ENCODE data around the gene ADGRL3.

The ADGRL3 gene

GRCh38 chr4:61200187-61200915 is at the start of gene ADGRL3:
Gene ADGRL3 (plus strand): TSS chr4:61200326.
- no peak for FAIRE-seq

DNA sequence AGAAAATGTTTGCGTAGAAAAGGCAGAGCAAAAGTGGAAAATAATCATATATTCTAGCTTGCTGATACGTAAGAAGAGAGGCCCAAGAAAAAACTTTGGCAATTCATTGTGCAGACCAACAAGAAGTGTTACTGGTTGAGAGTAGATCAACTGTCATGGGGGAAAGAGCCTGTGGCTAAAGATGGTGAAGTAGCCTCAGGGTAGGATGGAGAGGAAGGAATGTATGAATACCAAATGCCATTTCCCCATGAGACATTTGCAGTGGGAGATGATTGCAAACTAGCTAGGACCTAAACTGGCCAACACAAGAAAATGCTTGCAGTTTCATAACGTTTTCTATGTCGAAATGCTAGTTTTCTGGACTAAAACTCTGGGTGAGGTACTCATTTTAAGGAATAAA is 47.7 kb upstream of the ADGRL3 start:
- no peak for FAIRE-seq

DNA sequence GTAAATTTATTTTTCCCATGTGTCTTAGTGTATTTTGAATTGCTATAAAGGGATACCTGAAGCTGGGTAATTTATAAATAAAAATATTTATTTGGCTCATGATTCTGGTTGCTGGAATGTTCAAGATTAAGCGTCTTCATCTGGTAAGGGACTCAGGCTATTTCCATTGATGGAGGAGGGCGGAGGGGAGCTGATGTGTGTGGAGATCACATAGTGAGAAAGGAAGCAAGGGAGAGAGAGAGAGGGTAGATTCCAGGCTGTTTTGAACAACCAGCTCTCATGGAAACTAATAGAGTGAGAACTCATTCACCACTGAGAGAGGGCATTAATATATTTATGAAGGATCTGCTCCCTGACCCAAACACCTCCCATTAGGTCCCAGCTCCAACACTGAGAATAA is 39.6 kb upstream of the ADGRL3 start:
- no peak for FAIRE-seq

DNA sequence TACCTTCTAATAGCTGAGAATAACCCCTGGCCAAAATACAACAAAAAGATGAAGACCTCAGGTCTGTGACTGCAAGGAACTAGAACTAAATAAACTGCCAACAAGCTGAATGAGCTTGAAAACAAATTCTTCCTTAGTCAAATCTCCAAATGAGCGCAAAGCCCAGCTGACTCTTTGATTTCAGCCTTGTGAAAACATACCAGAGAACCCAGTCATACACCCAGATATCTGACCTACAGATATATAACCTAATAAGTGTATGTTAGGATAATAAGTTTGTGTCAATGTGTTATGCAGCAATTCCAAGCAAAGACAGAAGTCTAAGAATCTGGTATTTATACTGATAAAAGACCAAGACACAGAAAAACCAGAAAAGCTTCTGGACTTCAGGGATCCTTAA is 38.0 kb upstream of the ADGRL3 start:
- no peak for FAIRE-seq

GRCh38 chr4:61173799-61174198 is 26.3 kb upstream of the ADGRL3 start:
- FAIRE-seq, result no peak

GRCh38 chr4:61175495-61175894 is 24.6 kb upstream of the ADGRL3 start:
- FAIRE-seq, result no peak

DNA sequence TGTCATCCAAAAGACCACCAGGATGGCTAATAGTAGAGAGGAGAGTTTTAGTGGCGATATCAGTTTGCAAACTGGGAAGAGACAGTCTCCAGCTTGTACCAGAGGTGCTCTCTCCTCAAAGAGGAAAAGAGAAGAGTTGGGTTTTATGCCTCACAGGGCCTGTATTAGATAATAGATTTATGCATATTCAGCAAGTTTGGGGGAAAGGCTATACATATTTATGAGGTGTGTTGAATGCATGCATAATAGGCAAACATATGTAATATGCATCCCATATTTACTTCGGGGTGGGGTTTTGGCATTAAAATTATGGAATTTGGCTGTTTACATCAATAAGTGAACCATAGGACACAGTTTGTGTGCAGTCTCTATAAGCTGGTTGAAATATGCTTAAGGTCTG is 22.8 kb upstream of the ADGRL3 start:
- FAIRE-seq, result no peak

- FAIRE-seq, result no peak
These were observed 19.7 kb upstream of the ADGRL3 start for GRCh38 chr4:61180405-61180804.

GRCh38 chr4:61182915-61183314 is 17.2 kb upstream of the ADGRL3 start:
- no peak for FAIRE-seq

- FAIRE-seq, result no peak
These were observed 14.8 kb upstream of the ADGRL3 start for GRCh38 chr4:61185288-61185687.

DNA sequence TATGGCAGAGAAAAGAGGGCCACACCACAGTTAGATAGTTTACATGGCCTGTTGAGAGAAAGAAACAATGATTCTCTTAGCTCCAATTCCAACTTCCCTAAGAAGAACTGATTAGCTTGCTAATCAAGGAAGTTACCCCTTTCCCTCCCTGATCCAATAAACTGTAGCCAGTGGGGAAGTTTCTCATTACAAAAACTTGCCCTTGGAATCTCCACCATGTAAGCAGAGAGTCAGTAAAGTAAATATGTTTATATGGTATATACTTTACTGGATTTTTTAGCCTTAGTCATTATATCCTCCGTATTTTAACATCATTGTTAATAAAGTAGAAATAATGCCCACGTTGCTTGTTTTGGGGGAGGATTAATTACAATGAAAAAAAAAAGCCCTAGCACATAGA is 7.7 kb upstream of the ADGRL3 start:
- no peak for FAIRE-seq

- no peak for FAIRE-seq
These were observed 6.3 kb upstream of the ADGRL3 start for GRCh38 chr4:61193863-61194262.

- no peak for FAIRE-seq
These were observed 5.6 kb upstream of the ADGRL3 start for GRCh38 chr4:61194571-61194970.

DNA sequence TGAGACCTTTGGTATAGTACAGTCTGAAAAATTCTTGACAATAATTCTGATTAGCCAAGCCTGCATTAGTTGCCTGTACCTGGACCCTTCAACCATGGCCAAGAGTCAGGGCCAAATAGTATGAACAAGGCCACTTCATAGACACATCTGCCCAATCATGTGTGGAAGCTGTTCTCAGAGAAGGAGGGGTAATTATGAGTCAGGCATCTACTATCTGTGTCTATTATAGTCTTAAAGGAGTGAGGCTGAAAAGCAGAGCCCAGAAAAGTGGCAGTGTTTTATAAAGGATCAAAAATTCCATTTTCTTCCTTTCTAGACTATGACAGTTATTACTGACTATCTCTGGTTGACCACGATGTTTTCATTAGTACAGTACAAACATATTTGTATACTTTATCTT is 5.0 kb upstream of the ADGRL3 start:
- FAIRE-seq, result no peak

DNA sequence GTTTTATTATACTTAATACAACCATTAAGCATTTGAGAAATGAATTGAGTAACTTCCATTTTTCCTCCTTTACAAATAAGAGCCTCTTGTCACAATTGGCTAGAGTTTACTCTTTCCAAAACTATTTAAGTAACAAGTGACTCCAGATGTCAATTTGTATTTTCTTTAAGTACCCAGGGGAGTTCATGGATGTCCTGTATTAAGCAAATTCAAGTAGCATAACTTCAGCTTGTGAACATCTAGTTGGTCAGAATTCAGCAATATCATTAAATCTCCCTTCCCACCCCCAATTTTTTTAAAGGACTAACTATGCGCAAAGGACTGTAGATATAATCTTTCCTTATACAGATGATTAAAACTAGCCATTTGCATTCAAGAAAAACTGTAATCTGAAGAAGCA is 1.4 kb upstream of the ADGRL3 start:
- no peak for FAIRE-seq

DNA sequence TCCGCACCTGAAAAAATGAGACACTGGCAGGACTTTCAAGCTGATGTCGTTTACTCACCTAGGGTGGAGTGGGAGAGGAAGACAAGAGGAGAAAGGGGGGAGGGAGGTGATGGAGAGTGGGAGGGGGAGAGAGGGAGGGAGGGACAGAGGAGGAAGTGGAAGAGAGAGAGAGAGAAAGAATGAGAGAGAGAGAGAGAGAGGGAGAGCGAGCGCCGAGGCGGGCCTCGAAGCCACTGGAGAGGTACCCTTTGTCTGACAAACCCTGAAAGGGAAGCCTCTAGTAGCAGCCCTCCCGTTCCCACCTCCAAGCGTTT is 296 bp upstream of the ADGRL3 start:
- FAIRE-seq, result no peak

DNA sequence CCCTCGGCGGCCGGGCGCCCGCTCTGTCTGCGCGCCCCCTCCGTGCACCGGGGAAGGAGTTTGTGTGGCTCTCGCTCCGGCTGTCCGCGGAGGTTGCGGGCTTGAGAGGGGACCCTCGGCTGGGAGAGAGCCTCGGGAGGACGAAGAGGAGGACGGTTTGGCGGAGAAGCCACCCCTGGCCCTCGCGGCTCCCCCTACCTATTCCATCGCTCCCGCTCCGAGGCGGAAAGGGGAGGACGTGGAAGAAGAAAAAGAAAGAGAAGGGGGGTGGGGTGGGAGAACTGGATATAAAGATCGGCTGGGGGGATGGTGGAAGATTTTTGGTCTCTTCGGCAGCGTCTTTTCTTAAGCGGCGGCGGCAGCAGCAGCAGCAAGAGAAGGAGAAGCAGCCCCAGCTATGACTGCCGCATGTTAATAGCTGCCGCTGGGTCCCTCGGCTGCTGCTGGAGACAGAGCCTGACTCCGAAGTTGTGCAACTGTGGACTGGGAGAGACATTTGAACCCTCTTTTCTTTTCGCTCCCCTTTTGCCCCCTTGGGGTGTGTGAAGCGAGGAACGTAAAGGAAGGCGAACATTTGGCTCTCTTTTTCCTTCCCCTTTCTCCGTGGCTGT is 895 bp downstream of the ADGRL3 start:
- no peak for FAIRE-seq

DNA sequence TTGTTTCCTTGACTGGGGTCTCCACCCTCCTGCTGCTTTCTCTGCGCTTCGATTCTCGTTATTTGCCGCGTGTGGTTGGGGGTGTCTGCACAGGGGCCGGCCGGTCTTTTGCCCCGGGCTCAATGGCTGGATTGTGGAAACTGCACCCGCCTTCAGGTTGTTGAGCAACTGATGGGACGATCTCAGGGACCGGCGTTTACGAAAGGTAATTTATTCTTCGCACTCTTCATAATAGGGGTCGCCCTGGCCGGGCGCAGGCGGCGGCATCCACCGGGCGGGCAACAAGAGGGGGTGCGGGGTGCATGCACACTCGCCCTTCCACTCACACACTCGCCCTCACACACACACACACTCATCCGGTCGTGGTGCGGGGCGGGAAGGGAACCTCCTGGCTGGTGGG is 1.4 kb downstream of the ADGRL3 start:
- no peak for FAIRE-seq

GRCh38 chr4:61201961-61202637 is 2.0 kb downstream of the ADGRL3 start:
- no peak for FAIRE-seq

DNA sequence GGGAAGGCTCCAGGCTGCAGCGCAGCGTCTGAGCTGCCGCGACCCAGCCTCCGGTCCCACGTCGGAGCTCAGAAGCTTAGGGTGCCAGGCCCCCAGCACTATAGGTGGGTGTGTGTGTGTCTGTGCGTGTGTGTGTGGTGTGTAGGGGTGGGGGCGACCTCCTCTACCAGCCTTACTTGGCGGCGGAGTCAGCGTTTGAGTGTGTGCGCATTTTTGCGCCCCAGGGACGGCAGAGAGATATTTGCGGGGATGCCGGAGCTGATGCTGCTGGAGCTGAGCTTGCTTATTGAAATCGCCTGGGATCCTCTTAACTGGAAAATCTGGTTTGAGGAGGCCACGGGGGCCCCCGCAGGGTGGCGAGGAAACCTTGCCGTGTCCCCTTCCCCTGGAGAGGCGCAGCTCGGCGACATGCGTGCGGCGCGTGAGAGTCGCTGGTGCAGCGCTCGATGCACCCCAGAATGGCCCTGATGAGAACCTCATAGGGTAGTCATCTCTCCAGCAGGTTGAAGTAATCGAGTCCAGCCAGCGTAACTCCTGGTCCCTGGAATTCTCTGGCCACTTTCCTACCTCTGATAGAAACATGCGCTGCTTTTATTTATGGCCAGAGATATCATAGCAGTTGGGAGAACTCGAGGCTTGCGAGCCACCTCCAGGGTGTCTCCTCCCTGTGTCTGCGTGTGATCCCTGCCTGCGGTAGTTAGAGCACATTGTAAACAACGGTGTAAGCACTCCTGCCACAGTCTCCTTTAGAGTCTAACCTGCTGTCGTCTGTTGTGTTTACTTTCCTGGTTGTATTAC is 2.7 kb downstream of the ADGRL3 start:
- no peak for FAIRE-seq

DNA sequence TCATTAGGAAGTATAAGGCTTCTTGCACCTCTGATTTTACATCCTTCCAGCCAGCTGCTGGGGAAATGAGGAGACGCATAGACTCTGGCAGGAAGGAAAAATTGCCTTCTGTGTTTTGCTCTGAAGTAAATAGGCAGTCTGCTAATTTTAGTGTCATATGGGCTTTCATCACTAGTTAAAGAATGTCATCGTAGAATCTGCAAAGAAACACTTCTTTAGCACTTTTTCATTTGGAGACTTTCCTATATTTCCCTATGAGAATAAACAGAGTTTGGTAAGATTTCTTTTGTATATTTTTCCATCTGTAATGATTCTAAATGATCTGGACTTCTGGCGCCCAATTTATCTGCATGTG is 3.3 kb downstream of the ADGRL3 start:
- FAIRE-seq, result no peak

GRCh38 chr4:61204353-61205060 is 4.4 kb downstream of the ADGRL3 start:
- FAIRE-seq, result no peak

- FAIRE-seq, result no peak
These were observed 4.9 kb downstream of the ADGRL3 start for GRCh38 chr4:61205066-61205465.

Data from colon (tissue), 2 donors.